Vagina (tissue), 2 donors: Measurements from ENCODE around the gene TOX2. TPM values are rescaled to one million over a fixed set of nuclear protein-coding genes. Genes with fewer than 3 reads are reported as not detected.

ENCODE experiments used
- DNase-seq, 2 donors: peaks; one replicate each; pipeline ENCODE4 v3.0.0-alpha.2; 2017; ENCODE audit errors: extremely low spot score in 2 of 2
- H3K27ac ChIP-seq: fragments of 200-600 bp; sonication (generic); one replicate; pipeline ENCODE4 v1.5.1; 2019
- H3K27me3 ChIP-seq: fragments of 200-600 bp; sonication (generic); one replicate; pipeline ENCODE4 v1.5.1; 2019
- H3K36me3 ChIP-seq, 2 donors: fragments of 200-600 bp; sonication (generic); one replicate each; pipeline ENCODE4 v1.5.1; 2017 to 2019
- H3K4me1 ChIP-seq: fragments of 200-600 bp; sonication (generic); one replicate; pipeline ENCODE4 v1.5.1; 2019
- H3K4me3 ChIP-seq, 2 donors: fragments of 200-600 bp; sonication (generic); 1 replicate in 1 of 2; 2 replicates in 1 of 2; pipeline ENCODE4 v1.5.1; 2016 to 2019
- H3K9me3 ChIP-seq: fragments of 200-600 bp; sonication (generic); one replicate; pipeline ENCODE4 v1.5.1; 2019
- POLR2A ChIP-seq, 2 donors: fragments of 450-650 bp; IDR thresholded peaks; one replicate each; pipeline ENCODE4 v1.6.1; 2017; ENCODE audit warnings: antibody characterized with exemption in 2 of 2, mild to moderate bottlenecking in 2 of 2, moderate library complexity in 2 of 2
- POLR2AphosphoS5 ChIP-seq, 2 donors: sonication (generic); formaldehyde crosslinking; IDR thresholded peaks; one replicate each; pipeline ENCODE4 v1.9.0; 2017; ENCODE audit warnings: antibody characterized with exemption in 2 of 2, mild to moderate bottlenecking in 2 of 2, low read depth in 1 of 2; ENCODE audit not compliant: insufficient read depth in 1 of 2
- intact Hi-C: fragments of 100-400 bp; cut with DNase I; formaldehyde crosslinking; loops from one replicate; pipeline ENCODE4 v1.15.1; 2023
- total RNA-seq: library from RNA; depleted of rRNA; stranded (reverse); fragments of >200 nt; gene quantifications from one replicate; pipeline ENCODE4 v1.2.3, GENCODE V29; 2016
- TF ChIP-seq, protein P1 (sequence below), 3 experiments: fragments of 450-650 bp in 2 of 3; fragments of 200-600 bp in 1 of 3; sonication (generic) in 1 of 3; IDR thresholded peaks; one replicate each; pipeline ENCODE4 v1.5.1; 2017 to 2019; ENCODE audit warnings: antibody characterized with exemption in 3 of 3, mild to moderate bottlenecking in 2 of 3, moderate library complexity in 2 of 3

Gene TOX2
- total RNA-seq, 1 donor from 2014 or later = 5.2 TPM

DNA sequence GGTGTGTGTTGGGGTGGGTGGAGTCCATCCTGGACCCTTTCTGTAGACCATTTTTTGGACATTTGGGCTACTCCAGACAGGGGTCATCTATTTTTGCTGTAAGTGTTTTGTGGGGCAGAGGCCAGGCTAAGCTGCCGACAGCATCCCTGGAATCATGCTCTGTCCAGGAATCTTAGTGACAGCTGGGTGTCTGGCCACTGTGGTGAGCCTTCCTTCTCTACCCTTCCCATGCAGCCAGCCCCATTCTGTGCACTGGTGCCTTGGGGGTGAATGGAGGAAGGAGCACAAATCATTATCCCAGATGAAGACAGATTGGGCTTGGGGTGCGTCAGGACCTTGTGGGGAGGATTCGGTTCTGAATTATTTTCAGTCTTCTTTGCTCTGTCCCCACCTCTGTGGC is 20.2 kb downstream of the TOX2 start:
- no peaks in the 10 kb centered on the region for H3K36me3 ChIP-seq
- DNase-seq = no peak
- H3K27me3 ChIP-seq = no peaks in the 10 kb centered on the region
- TF ChIP-seq, protein P1, sequence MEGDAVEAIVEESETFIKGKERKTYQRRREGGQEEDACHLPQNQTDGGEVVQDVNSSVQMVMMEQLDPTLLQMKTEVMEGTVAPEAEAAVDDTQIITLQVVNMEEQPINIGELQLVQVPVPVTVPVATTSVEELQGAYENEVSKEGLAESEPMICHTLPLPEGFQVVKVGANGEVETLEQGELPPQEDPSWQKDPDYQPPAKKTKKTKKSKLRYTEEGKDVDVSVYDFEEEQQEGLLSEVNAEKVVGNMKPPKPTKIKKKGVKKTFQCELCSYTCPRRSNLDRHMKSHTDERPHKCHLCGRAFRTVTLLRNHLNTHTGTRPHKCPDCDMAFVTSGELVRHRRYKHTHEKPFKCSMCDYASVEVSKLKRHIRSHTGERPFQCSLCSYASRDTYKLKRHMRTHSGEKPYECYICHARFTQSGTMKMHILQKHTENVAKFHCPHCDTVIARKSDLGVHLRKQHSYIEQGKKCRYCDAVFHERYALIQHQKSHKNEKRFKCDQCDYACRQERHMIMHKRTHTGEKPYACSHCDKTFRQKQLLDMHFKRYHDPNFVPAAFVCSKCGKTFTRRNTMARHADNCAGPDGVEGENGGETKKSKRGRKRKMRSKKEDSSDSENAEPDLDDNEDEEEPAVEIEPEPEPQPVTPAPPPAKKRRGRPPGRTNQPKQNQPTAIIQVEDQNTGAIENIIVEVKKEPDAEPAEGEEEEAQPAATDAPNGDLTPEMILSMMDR (IDR thresholded peaks at IDR 0.05) = no peak
- TF ChIP-seq POLR2AphosphoS5 (IDR thresholded peaks at IDR 0.05; ENCODE audit: insufficient read depth in 1 of 2, low read depth in 1 of 2) = no peak
- TF ChIP-seq POLR2A (IDR thresholded peaks at IDR 0.05) = no peak
- intact Hi-C loops = no loop called here
- H3K9me3 ChIP-seq = no peaks in the 10 kb centered on the region
- H3K4me1 ChIP-seq = peaks cover 23% of the 10 kb centered on the region
- H3K27ac ChIP-seq = no peak overlapping the region
- H3K4me3 ChIP-seq = no peak overlapping the region

DNA sequence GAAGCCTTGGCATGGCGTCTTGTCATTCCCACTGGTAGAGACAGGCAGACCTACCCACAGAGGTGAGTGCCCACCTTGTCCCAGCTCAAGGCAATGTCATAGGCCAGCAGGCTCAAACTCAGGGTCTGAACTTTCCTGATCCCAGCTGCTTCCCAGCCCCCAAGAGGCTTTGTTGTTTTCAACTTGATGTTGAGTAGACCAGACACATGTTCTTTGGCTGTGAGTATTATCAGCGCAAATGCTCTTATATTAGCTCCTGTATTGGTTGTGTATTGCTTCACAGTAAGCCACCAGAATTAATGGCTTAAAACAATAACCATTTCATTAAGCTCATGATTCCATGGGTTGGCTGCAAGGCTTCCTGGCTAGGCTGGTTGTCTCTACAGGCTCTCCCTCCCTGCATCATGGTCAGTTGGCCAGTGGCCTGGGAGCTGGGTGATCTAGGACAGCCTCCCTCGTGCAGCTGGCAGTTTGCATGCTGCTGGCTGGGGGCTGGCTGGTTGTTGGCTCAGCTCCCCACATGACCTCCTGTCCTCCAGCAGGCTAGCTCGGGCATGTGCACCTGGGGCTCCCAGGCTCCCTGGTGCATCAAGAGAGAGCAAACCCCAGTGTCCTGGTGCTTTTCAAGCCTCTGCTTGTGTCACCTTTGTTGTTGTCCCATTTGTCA is 21.6 kb downstream of the TOX2 start:
- Histone ChIP-seq H3K4me1 (peaks cover 26% of the 10 kb centered on the region), H3K27me3 (no peaks in the 10 kb centered on the region), H3K27ac (no peak overlapping the region), H3K36me3 (no peaks in the 10 kb centered on the region), H3K4me3 (no peak overlapping the region), H3K9me3 (no peaks in the 10 kb centered on the region)
- TF ChIP-seq POLR2A (IDR thresholded peaks at IDR 0.05) (no peak), POLR2AphosphoS5 (IDR thresholded peaks at IDR 0.05; ENCODE audit: insufficient read depth in 1 of 2, low read depth in 1 of 2) (no peak)
- TF ChIP-seq, protein P1 (IDR thresholded peaks at IDR 0.05) = no peak
- intact Hi-C loops = no loop called here
- no peak for DNase-seq

DNA sequence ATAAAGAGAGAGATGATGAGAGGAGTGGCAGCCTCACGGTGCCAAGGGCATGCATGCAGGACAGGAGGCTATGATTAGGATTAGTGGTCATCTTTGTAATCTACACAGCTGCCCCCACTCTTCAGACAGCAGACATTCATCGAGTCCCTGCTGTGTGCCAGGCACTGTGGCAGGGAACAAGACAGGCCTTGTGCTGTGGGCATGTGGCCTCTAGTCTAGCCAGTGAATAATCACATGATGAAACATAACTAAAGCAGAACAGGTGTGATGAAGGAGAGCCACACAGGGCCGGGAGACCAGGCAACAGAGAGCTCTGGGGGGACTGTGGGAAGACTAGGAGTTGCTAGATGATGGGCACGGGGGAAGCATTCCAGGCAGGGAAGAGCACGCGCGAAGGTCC is 22.2 kb downstream of the TOX2 start:
- H3K27me3 ChIP-seq = no peaks in the 10 kb centered on the region
- H3K4me3 ChIP-seq = no peak overlapping the region
- intact Hi-C loops = no loop called here
- H3K36me3 ChIP-seq = no peaks in the 10 kb centered on the region
- no peaks in the 10 kb centered on the region for H3K9me3 ChIP-seq
- TF ChIP-seq POLR2AphosphoS5 (IDR thresholded peaks at IDR 0.05; ENCODE audit: insufficient read depth in 1 of 2, low read depth in 1 of 2) (no peak), POLR2A (IDR thresholded peaks at IDR 0.05) (no peak)
- TF ChIP-seq, protein P1 (IDR thresholded peaks at IDR 0.05) = no peak
- peaks cover 26% of the 10 kb centered on the region for H3K4me1 ChIP-seq
- no peak for DNase-seq
- no peak overlapping the region for H3K27ac ChIP-seq

DNA sequence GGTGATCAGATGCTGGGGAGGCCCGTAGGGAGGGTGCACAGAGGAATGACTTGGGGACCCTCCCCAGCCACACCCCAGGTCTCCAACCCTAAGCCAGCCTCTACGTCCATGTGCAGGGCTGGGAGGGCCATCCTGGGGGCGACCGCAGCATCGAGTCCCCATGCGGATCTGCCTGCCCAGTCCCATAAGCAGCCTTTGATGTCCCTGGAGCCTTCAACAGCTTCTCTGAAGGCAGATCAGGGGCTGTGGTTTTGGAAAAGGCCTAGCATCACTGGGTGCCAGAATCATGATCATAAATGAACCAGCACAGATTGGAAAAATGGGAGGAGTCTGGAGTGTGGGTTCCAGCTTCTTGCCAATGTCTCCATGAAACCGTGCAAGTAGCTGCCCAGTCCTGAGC is 22.9 kb downstream of the TOX2 start:
- H3K4me1 ChIP-seq = peaks cover 33% of the 10 kb centered on the region
- H3K4me3 ChIP-seq = no peak overlapping the region
- no peaks in the 10 kb centered on the region for H3K9me3 ChIP-seq
- H3K27ac ChIP-seq = no peak overlapping the region
- H3K36me3 ChIP-seq = no peaks in the 10 kb centered on the region
- H3K27me3 ChIP-seq = no peaks in the 10 kb centered on the region
- DNase-seq = no peak
- TF ChIP-seq POLR2AphosphoS5 (IDR thresholded peaks at IDR 0.05; ENCODE audit: insufficient read depth in 1 of 2, low read depth in 1 of 2) (no peak), POLR2A (IDR thresholded peaks at IDR 0.05) (no peak)
- TF ChIP-seq, protein P1 (IDR thresholded peaks at IDR 0.05) = no peak
- intact Hi-C loops = no loop called here

DNA sequence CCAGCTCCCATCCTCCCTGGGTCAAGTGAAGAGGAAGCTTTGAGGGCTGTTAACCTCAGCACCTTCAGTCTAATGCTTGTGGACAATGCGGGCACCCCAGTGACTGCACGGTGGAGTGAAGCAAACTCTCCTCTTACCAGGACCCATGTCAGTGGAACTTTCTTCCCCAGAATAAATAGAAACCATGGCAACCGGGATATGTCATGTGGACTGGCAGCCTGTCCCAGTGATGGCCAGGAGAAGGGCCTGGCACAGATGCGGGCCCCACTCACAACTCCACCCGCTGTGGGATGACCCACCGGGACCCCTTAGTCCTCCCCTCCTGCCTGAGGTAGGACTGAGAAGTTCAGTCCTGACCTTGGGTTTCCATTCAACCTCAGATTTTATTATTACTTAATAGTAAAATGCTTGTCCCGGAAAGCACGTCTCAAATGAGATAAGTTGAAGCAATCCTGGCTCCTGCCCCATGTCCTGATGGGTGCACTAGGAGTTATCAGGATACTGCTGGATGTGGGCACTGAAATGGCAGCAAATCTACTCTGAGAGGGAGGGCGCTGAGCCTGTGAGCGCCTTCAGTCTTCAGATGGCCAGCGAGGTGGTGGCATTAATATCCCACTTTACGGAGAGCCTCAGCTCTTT is 23.5 kb downstream of the TOX2 start:
- Histone ChIP-seq H3K27me3 (no peaks in the 10 kb centered on the region), H3K27ac (no peak overlapping the region), H3K36me3 (no peaks in the 10 kb centered on the region), H3K9me3 (no peaks in the 10 kb centered on the region), H3K4me1 (peaks cover 39% of the 10 kb centered on the region), H3K4me3 (no peak overlapping the region)
- TF ChIP-seq, protein P1 (IDR thresholded peaks at IDR 0.05) = no peak
- TF ChIP-seq POLR2A (IDR thresholded peaks at IDR 0.05) (no peak), POLR2AphosphoS5 (IDR thresholded peaks at IDR 0.05; ENCODE audit: insufficient read depth in 1 of 2, low read depth in 1 of 2) (no peak)
- no peak for DNase-seq
- intact Hi-C loops = no loop called here
